HepG2 (cell line): ENCODE results near the gene C1RL.

Experiments used
- KLF13 ChIP-seq: sonication (generic); formaldehyde crosslinking; IDR thresholded peaks from 2 replicates; pipeline ENCODE4 v1.4.0; 2020; ENCODE audit warnings: mild to moderate bottlenecking, missing genetic modification reagents
- NR2F1 ChIP-seq, 2 experiments: fragments of 450-650 bp in 1 of 2; formaldehyde crosslinking in 1 of 2; IDR thresholded peaks; 2 replicates each; pipeline versions ENCODE4 v1.5.0 to v1.6.1; 2016 to 2020; ENCODE audit warnings: mild to moderate bottlenecking in 1 of 2, missing compliant biosample characterization in 1 of 2, missing genetic modification reagents in 1 of 2, moderate library complexity in 1 of 2
- NR2F2 ChIP-seq: IDR thresholded peaks from 2 replicates; pipeline ENCODE4 v1.6.1; 2012; ENCODE audit warnings: low read depth, inconsistent platforms, borderline replicate concordance
- POLR2AphosphoS5 ChIP-seq: IDR thresholded peaks from 2 replicates; pipeline ENCODE4 v1.6.1; 2012; ENCODE audit warnings: low read depth, low read length
- SP1 ChIP-seq, 2 experiments: fragments of 450-650 bp in 1 of 2; sonication (generic) in 1 of 2; formaldehyde crosslinking in 1 of 2; IDR thresholded peaks; 2 replicates each; pipeline versions ENCODE4 v1.4.0 to v1.6.1; 2016 to 2020; ENCODE audit warnings: missing genetic modification reagents in 1 of 2
- TSC22D2 ChIP-seq: sonication (generic); formaldehyde crosslinking; IDR thresholded peaks from 2 replicates; pipeline ENCODE4 v1.5.1; 2020; ENCODE audit warnings: missing genetic modification reagents, mild to moderate bottlenecking, borderline replicate concordance
- ZBTB39 ChIP-seq: sonication (generic); formaldehyde crosslinking; IDR thresholded peaks from 2 replicates; pipeline ENCODE4 v1.5.0; 2020; ENCODE audit warnings: missing genetic modification reagents

- TF ChIP-seq ZBTB39 (no peak), KLF13 (CRISPR knock-in tag) (no peak), NR2F2 (no peak), POLR2AphosphoS5 (no peak), TSC22D2 (no peak), NR2F1 (CRISPR knock-in tag; IDR thresholded peaks at IDR 0.05) (no peak), SP1 (IDR thresholded peaks at IDR 0.05) (no peak), SP1 (CRISPR knock-in tag; IDR thresholded peaks at IDR 0.05) (no peak)
These were observed 32.5 kb downstream of the C1RL start for GRCh38 chr12:7076493-7076892.
